Thyroid gland (tissue), 4 donors: ENCODE results near the gene CREBBP.

Source experiments
- POLR2A ChIP-seq, 2 donors: fragments of 450-650 bp; IDR thresholded peaks; one replicate each; pipeline ENCODE4 v1.6.1; 2017; ENCODE audit warnings: antibody characterized with exemption in 2 of 2, mild to moderate bottlenecking in 2 of 2, moderate library complexity in 1 of 2
- TF ChIP-seq, protein P1 (sequence below), 6 experiments: fragments of 200-600 bp in 3 of 6; fragments of 450-650 bp in 3 of 6; sonication (generic) in 3 of 6; IDR thresholded peaks; one replicate each; pipeline ENCODE4 v1.5.1; 2016 to 2019; ENCODE audit warnings: antibody characterized with exemption in 6 of 6, mild to moderate bottlenecking in 2 of 6, inconsistent platforms in 1 of 6, moderate library complexity in 1 of 6

DNA sequence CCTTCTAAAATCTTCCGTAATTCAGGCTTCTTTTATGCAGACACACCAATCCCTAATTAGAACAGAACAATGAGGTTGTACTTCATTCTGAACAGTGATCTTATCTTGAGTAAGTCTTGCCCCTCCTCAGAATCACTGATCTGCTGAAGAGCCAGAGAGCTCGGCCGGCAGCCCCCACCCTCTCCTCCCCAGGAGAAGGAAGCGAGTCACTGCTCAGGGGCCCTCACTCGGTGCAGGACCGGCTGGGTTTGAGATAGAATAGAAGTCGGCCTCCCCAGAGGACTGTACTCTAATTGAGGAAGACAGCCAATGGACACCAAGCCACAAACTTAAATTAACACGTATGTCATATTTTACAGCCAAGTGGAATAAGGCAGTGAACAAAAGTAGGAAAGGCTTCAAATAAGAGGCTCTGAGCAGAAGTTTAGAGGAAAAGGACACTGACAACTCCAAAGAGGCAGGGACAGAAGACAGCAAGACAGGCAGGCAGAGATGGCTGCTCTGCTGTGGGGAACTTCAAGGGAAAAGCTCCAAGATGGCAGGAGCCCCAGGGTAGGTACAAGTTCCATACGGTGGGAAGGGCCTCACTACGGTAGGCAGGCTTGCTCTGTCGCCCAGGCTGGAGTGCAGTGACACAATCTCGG lies 18.6 kb downstream of the CREBBP start:
- TF ChIP-seq, protein P1, sequence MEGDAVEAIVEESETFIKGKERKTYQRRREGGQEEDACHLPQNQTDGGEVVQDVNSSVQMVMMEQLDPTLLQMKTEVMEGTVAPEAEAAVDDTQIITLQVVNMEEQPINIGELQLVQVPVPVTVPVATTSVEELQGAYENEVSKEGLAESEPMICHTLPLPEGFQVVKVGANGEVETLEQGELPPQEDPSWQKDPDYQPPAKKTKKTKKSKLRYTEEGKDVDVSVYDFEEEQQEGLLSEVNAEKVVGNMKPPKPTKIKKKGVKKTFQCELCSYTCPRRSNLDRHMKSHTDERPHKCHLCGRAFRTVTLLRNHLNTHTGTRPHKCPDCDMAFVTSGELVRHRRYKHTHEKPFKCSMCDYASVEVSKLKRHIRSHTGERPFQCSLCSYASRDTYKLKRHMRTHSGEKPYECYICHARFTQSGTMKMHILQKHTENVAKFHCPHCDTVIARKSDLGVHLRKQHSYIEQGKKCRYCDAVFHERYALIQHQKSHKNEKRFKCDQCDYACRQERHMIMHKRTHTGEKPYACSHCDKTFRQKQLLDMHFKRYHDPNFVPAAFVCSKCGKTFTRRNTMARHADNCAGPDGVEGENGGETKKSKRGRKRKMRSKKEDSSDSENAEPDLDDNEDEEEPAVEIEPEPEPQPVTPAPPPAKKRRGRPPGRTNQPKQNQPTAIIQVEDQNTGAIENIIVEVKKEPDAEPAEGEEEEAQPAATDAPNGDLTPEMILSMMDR (IDR thresholded peaks at IDR 0.05): no peak
- no peak for TF ChIP-seq POLR2A (IDR thresholded peaks at IDR 0.05)
